LNCaP clone FGC (cell line): Measurements from ENCODE around the gene ILF2.
"Not testable (repeated sequence)": the region's sequence is repeated elsewhere in the genome, so short reads cannot be mapped to it uniquely, and the experiment has no call there.

Experiments
- DNase-seq: peaks from one replicate; pipeline ENCODE4 v3.0.0-alpha.2; 2011; ENCODE audit warnings: low read depth
- H3K4me3 ChIP-seq: 2 replicates; pipeline ENCODE4 v1.5.1; 2011; ENCODE audit warnings: mild to moderate bottlenecking, low read depth, low read length, control low read depth
- CTCF ChIP-seq: IDR thresholded peaks from 2 replicates; pipeline ENCODE4 v1.5.1; 2012; ENCODE audit warnings: mild to moderate bottlenecking; ENCODE audit not compliant: control insufficient read depth, insufficient read depth; ENCODE audit errors: extremely low read depth

The ILF2 gene

GRCh38 chr1:153670257-153670858 lies 435 bp downstream of the ILF2 start:
- no peak for DNase-seq
- no peak for TF ChIP-seq CTCF

GRCh38 chr1:153669606-153670005 lies 1.2 kb downstream of the ILF2 start:
- TF ChIP-seq CTCF = no peak

More at GRCh38 chr1:153670257-153670858, 435 bp downstream of the ILF2 start:
- peak overlapping the region; percentile 94 for H3K4me3 ChIP-seq

GRCh38 chr1:153668672-153669071 lies 2.1 kb downstream of the ILF2 start:
- H3K4me3 ChIP-seq, DNase-seq: not testable (repeated sequence)

More at GRCh38 chr1:153669606-153670005, 1.2 kb downstream of the ILF2 start:
- H3K4me3 ChIP-seq = peak overlapping the region; percentile 94
- no peak for DNase-seq

- no peak for TF ChIP-seq CTCF
- DNase-seq = no peak
- H3K4me3 ChIP-seq = no peak overlapping the region
These were observed 3.4 kb downstream of the ILF2 start for GRCh38 chr1:153667439-153667838.

GRCh38 chr1:153663211-153663610 lies 7.6 kb downstream of the ILF2 start:
- DNase-seq = no peak
- no peak overlapping the region for H3K4me3 ChIP-seq
- no peak for TF ChIP-seq CTCF

- H3K4me3 ChIP-seq = no peak overlapping the region
- TF ChIP-seq CTCF = no peak
- no peak for DNase-seq
These were observed 8.5 kb downstream of the ILF2 start for GRCh38 chr1:153662269-153662668.

GRCh38 chr1:153661111-153661708 lies 9.6 kb downstream of the ILF2 start:
- no peak for TF ChIP-seq CTCF
- no peak for DNase-seq
- H3K4me3 ChIP-seq = no peak overlapping the region
